Omental fat pad (tissue), 4 donors: ENCODE measurements around the gene ATP13A2. TPM values are rescaled to one million over a fixed set of nuclear protein-coding genes. Genes with fewer than 3 reads are reported as not detected.

Experiments
- ATAC-seq: fragments of 150-250 bp; one replicate; pipeline ENCODE4 v1.9.1; 2016; ENCODE audit warnings: mild to moderate bottlenecking, moderate library complexity; ENCODE audit not compliant: low FRiP score
- DNase-seq: peaks from one replicate; pipeline ENCODE4 v3.0.0-alpha.2; 2019; ENCODE audit warnings: low spot score
- CTCF ChIP-seq, 3 donors: fragments of 450-650 bp; IDR thresholded peaks; one replicate each; pipeline ENCODE4 v1.5.1; 2016 to 2017; ENCODE audit warnings: antibody characterized with exemption in 3 of 3, mild to moderate bottlenecking in 3 of 3, moderate library complexity in 2 of 3
- total RNA-seq, 4 donors: library from RNA; depleted of rRNA; stranded (reverse); fragments of >200 nt; gene quantifications; one replicate each; pipeline ENCODE4 v1.1.0, GENCODE V29; 2016

The ATP13A2 gene
- total RNA-seq, 4 donors from 2014 or later: 18.7 to 38.9 (median 32.8) TPM

- DNase-seq: no peak
- no peak for ATAC-seq
- TF ChIP-seq CTCF (IDR thresholded peaks at IDR 0.05): no peak
These were observed 24.8 kb downstream of the ATP13A2 start for GRCh38 chr1:16986962-16987361.

- no peak for DNase-seq
- TF ChIP-seq CTCF (IDR thresholded peaks at IDR 0.05): no peak
- ATAC-seq: no peak
These were observed 25.2 kb downstream of the ATP13A2 start for GRCh38 chr1:16986560-16986959.

GRCh38 chr1:16986113-16986512 lies 25.6 kb downstream of the ATP13A2 start:
- no peak for TF ChIP-seq CTCF (IDR thresholded peaks at IDR 0.05)
- DNase-seq: no peak
- no peak for ATAC-seq

GRCh38 chr1:16984717-16985116 lies 27.0 kb downstream of the ATP13A2 start:
- DNase-seq (peak; percentile 51), ATAC-seq (peak; percentile 93)
- no peak for TF ChIP-seq CTCF (IDR thresholded peaks at IDR 0.05)

- TF ChIP-seq CTCF (IDR thresholded peaks at IDR 0.05): no peak
- no peak for ATAC-seq
- no peak for DNase-seq
These were observed 28.1 kb downstream of the ATP13A2 start for GRCh38 chr1:16983649-16984048.

GRCh38 chr1:16982902-16983301 lies 28.8 kb downstream of the ATP13A2 start:
- ATAC-seq (no peak), DNase-seq (no peak)
- TF ChIP-seq CTCF (IDR thresholded peaks at IDR 0.05): no peak

GRCh38 chr1:16981269-16981849 lies 30.4 kb downstream of the ATP13A2 start:
- TF ChIP-seq CTCF (IDR thresholded peaks at IDR 0.05): no peak
- ATAC-seq (no peak), DNase-seq (no peak)
